NT2/D1 (cell line): Measurements from ENCODE around the gene ACER3.

Experiments used
- SUZ12 ChIP-seq: IDR thresholded peaks from 2 replicates; pipeline ENCODE4 v1.6.1; 2011; ENCODE audit not compliant: insufficient read length, insufficient read depth; ENCODE audit errors: extremely low read depth
- YY1 ChIP-seq: IDR thresholded peaks from 2 replicates; pipeline ENCODE4 v1.6.1; 2011; ENCODE audit not compliant: insufficient read length, insufficient read depth
- ZNF274 ChIP-seq: IDR thresholded peaks from 2 replicates; pipeline ENCODE4 v1.6.1; 2011; ENCODE audit warnings: mild to moderate bottlenecking, low read depth, low read length

GRCh38 chr11:77062924-77063323 is 202.2 kb downstream of the ACER3 start:
- TF ChIP-seq ZNF274 (no peak), YY1 (no peak), SUZ12 (no peak)
